Measurements from ENCODE around the gene SOX8. TPM values are rescaled to one million over a fixed set of nuclear protein-coding genes. Genes with fewer than 3 reads are reported as not detected.

SOX8 gene
- total and polyA plus RNA-seq, 4 donors: 0.33 to 4.0 (median 0.39) TPM

- H3K4me3 ChIP-seq: no peak overlapping the region
- H3K9me3 ChIP-seq (ENCODE audit: control insufficient read depth in 4 of 4, insufficient read depth in 3 of 4, low read length in 3 of 4): peaks cover 0 to 3% (median 0%) of the 10 kb centered on the region in 4 donors
- no peak overlapping the region for H3K27ac ChIP-seq (ENCODE audit: low read depth in 1 of 2, low read length in 1 of 2)
- peaks cover 3 to 31% (median 13%) of the 10 kb centered on the region in 5 donors for H3K4me1 ChIP-seq (ENCODE audit: control insufficient read depth in 5 of 5, insufficient read depth in 5 of 5, low read length in 5 of 5)
- ATAC-seq (ENCODE audit: insufficient read depth, low FRiP score) (no peak), DNase-seq (no peak)
- no peak for TF ChIP-seq CTCF (IDR thresholded peaks at IDR 0.05; ENCODE audit: control extremely low read depth, extremely low read depth)
- H3K9ac ChIP-seq (ENCODE audit: insufficient read depth in 1 of 2, low read length in 2 of 2): no peak overlapping the region
- H3K27me3 ChIP-seq (ENCODE audit: control insufficient read depth in 3 of 3, insufficient read depth in 3 of 3, low read length in 2 of 3): peaks cover 0 to 3% (median 0%) of the 10 kb centered on the region in 3 donors
- 66 to 77% methylated on average over 18 to 21 of the region's 21 CpGs for WGBS, 2 donors
- peaks cover 0 to 2% (median 0%) of the 10 kb centered on the region in 4 donors for H3K36me3 ChIP-seq (ENCODE audit: control insufficient read depth in 4 of 4, insufficient read depth in 4 of 4, low read length in 4 of 4)
Measured at GRCh38 chr16:974001-974601, 7.5 kb upstream of the SOX8 start.

- peaks cover 0 to 3% (median 0%) of the 10 kb centered on the region in 4 donors for H3K9me3 ChIP-seq (ENCODE audit: control insufficient read depth in 4 of 4, insufficient read depth in 3 of 4, low read length in 3 of 4)
- WGBS, 2 donors: 74 to 90% methylated on average over 22 to 26 of the region's 26 CpGs
- peaks cover 0 to 26% (median 7%) of the 10 kb centered on the region in 5 donors for H3K4me1 ChIP-seq (ENCODE audit: control insufficient read depth in 5 of 5, insufficient read depth in 5 of 5, low read length in 5 of 5)
- no peaks in the 10 kb centered on the region for H3K36me3 ChIP-seq (ENCODE audit: control insufficient read depth in 4 of 4, insufficient read depth in 4 of 4, low read length in 4 of 4)
- H3K9ac ChIP-seq (ENCODE audit: insufficient read depth in 1 of 2, low read length in 2 of 2): no peak overlapping the region
- TF ChIP-seq CTCF (IDR thresholded peaks at IDR 0.05; ENCODE audit: control extremely low read depth, extremely low read depth): no peak
- no peak for DNase-seq
- H3K4me3 ChIP-seq: no peak overlapping the region
- ATAC-seq (ENCODE audit: insufficient read depth, low FRiP score): no peak
- H3K27me3 ChIP-seq (ENCODE audit: control insufficient read depth in 3 of 3, insufficient read depth in 3 of 3, low read length in 2 of 3): peaks cover 0 to 7% (median 0%) of the 10 kb centered on the region in 3 donors
- no peak overlapping the region for H3K27ac ChIP-seq (ENCODE audit: low read depth in 1 of 2, low read length in 1 of 2)
Measured at GRCh38 chr16:974611-975261, 6.8 kb upstream of the SOX8 start.

- H3K9ac ChIP-seq (ENCODE audit: insufficient read depth in 1 of 2, low read length in 2 of 2): no peak overlapping the region
- H3K27me3 ChIP-seq (ENCODE audit: control insufficient read depth in 3 of 3, insufficient read depth in 3 of 3, low read length in 2 of 3): peaks cover 0 to 7% (median 0%) of the 10 kb centered on the region in 3 donors
- no peaks in the 10 kb centered on the region for H3K36me3 ChIP-seq (ENCODE audit: control insufficient read depth in 4 of 4, insufficient read depth in 4 of 4, low read length in 4 of 4)
- H3K27ac ChIP-seq (ENCODE audit: low read depth in 1 of 2, low read length in 1 of 2): no peak overlapping the region
- 92 to 95% methylated on average over 12 of the region's 12 CpGs for WGBS, 2 donors
- H3K9me3 ChIP-seq (ENCODE audit: control insufficient read depth in 4 of 4, insufficient read depth in 3 of 4, low read length in 3 of 4): peaks cover 0 to 3% (median 0%) of the 10 kb centered on the region in 4 donors
- peaks cover 0 to 25% (median 5%) of the 10 kb centered on the region in 5 donors for H3K4me1 ChIP-seq (ENCODE audit: control insufficient read depth in 5 of 5, insufficient read depth in 5 of 5, low read length in 5 of 5)
- TF ChIP-seq CTCF (IDR thresholded peaks at IDR 0.05; ENCODE audit: control extremely low read depth, extremely low read depth): no peak
- H3K4me3 ChIP-seq: no peak overlapping the region
- ATAC-seq (ENCODE audit: insufficient read depth, low FRiP score) (no peak), DNase-seq (no peak)
Measured at GRCh38 chr16:975291-975690, 6.3 kb upstream of the SOX8 start.
